HG03025 (cell line): ENCODE measurements around the gene PTPRA.
"Not testable (repeated sequence)": the region's sequence is repeated elsewhere in the genome, so short reads cannot be mapped to it uniquely, and the experiment has no call there.

Experiments used
- ATAC-seq: cut with Tn5 transposase; IDR thresholded peaks from one replicate; pipeline ENCODE4 v1.9.1; 2021; ENCODE audit warnings: mild to moderate bottlenecking, moderate library complexity; ENCODE audit not compliant: unreplicated experiment, low FRiP score

Gene PTPRA

GRCh38 chr20:2873010-2873746 lies at the start of gene PTPRA:
Gene PTPRA (plus strand): TSS chr20:2873481. CDS start chr20:2964278, 90,797 bp downstream.
- peak; percentile 91 for ATAC-seq

GRCh38 chr20:2825761-2826160 lies 47.5 kb upstream of the PTPRA start:
- no peak for ATAC-seq

- ATAC-seq = no peak
These were observed 46.6 kb upstream of the PTPRA start for GRCh38 chr20:2826655-2827054.

- ATAC-seq = no peak
These were observed 43.9 kb upstream of the PTPRA start for GRCh38 chr20:2829376-2829775.

GRCh38 chr20:2831206-2831605 lies 42.1 kb upstream of the PTPRA start:
- not testable (repeated sequence) for ATAC-seq

GRCh38 chr20:2833761-2834160 lies 39.5 kb upstream of the PTPRA start:
- ATAC-seq = no peak

GRCh38 chr20:2834401-2835110 lies 38.7 kb upstream of the PTPRA start:
- no peak for ATAC-seq

- ATAC-seq = no peak
These were observed 37.9 kb upstream of the PTPRA start for GRCh38 chr20:2835331-2835796.

GRCh38 chr20:2836035-2836434 lies 37.2 kb upstream of the PTPRA start:
- ATAC-seq = no peak

- ATAC-seq = no peak
These were observed 35.9 kb upstream of the PTPRA start for GRCh38 chr20:2837221-2837960.

GRCh38 chr20:2838170-2838797 lies 35.0 kb upstream of the PTPRA start:
- no peak for ATAC-seq

GRCh38 chr20:2838847-2839671 lies 34.2 kb upstream of the PTPRA start:
- ATAC-seq = no peak

GRCh38 chr20:2839732-2840137 lies 33.5 kb upstream of the PTPRA start:
- ATAC-seq = no peak

GRCh38 chr20:2840138-2840966 lies 32.9 kb upstream of the PTPRA start, which contains the start of the genes PCED1A and VPS16:
Gene PCED1A (minus strand): TSS chr20:2840655. CDS start chr20:2839912, 743 bp downstream.
Gene VPS16 (plus strand): TSS chr20:2840745. CDS start chr20:2840775, 30 bp downstream.
- ATAC-seq = peak; percentile 94

GRCh38 chr20:2840967-2841531 lies 32.2 kb upstream of the PTPRA start:
- ATAC-seq = no peak

GRCh38 chr20:2845607-2846006 lies 27.7 kb upstream of the PTPRA start:
- no peak for ATAC-seq

GRCh38 chr20:2846698-2847097 lies 26.6 kb upstream of the PTPRA start:
- ATAC-seq = no peak

- no peak for ATAC-seq
These were observed 25.5 kb upstream of the PTPRA start for GRCh38 chr20:2847802-2848201.
